H9 (cell line): ENCODE data around the gene HTR7. TPM values are rescaled to one million over a fixed set of nuclear protein-coding genes. Genes with fewer than 3 reads are reported as not detected.

Source experiments
- DNase-seq: peaks from one replicate; pipeline ENCODE4 v3.0.0-alpha.2; 2017
- H2AFZ ChIP-seq: one replicate; pipeline ENCODE4 v1.6.1; 2013; ENCODE audit warnings: mild to moderate bottlenecking, low read length, control low read depth, moderate library complexity
- H2AK5ac ChIP-seq: 2 replicates; pipeline ENCODE4 v1.6.1; 2013; ENCODE audit warnings: low read length, control low read depth, mixed read lengths; ENCODE audit not compliant: insufficient read length
- H2BK120ac ChIP-seq: one replicate; pipeline ENCODE4 v1.6.1; 2013; ENCODE audit warnings: low read depth, mild to moderate bottlenecking, low read length, control low read depth, inconsistent platforms; ENCODE audit not compliant: poor library complexity, severe bottlenecking
- H2BK12ac ChIP-seq: 2 replicates; pipeline ENCODE4 v1.6.1; 2013; ENCODE audit warnings: low read length, control low read depth, mixed read lengths, low read depth; ENCODE audit not compliant: insufficient read length
- H2BK15ac ChIP-seq: 2 replicates; pipeline ENCODE4 v1.6.1; 2013; ENCODE audit warnings: low read depth, low read length, control low read depth
- H2BK20ac ChIP-seq: one replicate; pipeline ENCODE4 v1.6.1; 2013; ENCODE audit warnings: low read depth, mild to moderate bottlenecking, low read length, control low read depth, inconsistent platforms; ENCODE audit not compliant: poor library complexity, severe bottlenecking
- H2BK5ac ChIP-seq: 2 replicates; pipeline ENCODE4 v1.6.1; 2013; ENCODE audit warnings: low read length, control low read depth, mixed read lengths; ENCODE audit not compliant: insufficient read length
- H3K14ac ChIP-seq: 2 replicates; pipeline ENCODE4 v1.6.1; 2013; ENCODE audit warnings: low read length, control low read depth; ENCODE audit not compliant: insufficient read depth
- H3K18ac ChIP-seq: 2 replicates; pipeline ENCODE4 v1.6.1; 2013; ENCODE audit warnings: low read depth, mild to moderate bottlenecking, mixed read lengths, low read length, control low read depth; ENCODE audit not compliant: insufficient read length
- H3K23ac ChIP-seq: 2 replicates; pipeline ENCODE4 v1.6.1; 2013; ENCODE audit warnings: low read length, control low read depth, mixed read lengths, low read depth; ENCODE audit not compliant: insufficient read length
- H3K23me2 ChIP-seq: 2 replicates; pipeline ENCODE4 v1.6.1; 2013; ENCODE audit warnings: low read depth, mild to moderate bottlenecking, mixed read lengths, low read length, control low read depth; ENCODE audit not compliant: insufficient read length, poor library complexity, severe bottlenecking
- H3K27ac ChIP-seq: 2 replicates; pipeline ENCODE4 v1.5.1; 2013; ENCODE audit warnings: low read length, control low read depth, mixed read lengths, low read depth; ENCODE audit not compliant: insufficient read length
- H3K27me3 ChIP-seq: 2 replicates; pipeline ENCODE4 v1.6.1; 2013; ENCODE audit warnings: low read length, control low read depth, inconsistent platforms; ENCODE audit not compliant: insufficient read depth
- H3K4ac ChIP-seq: 2 replicates; pipeline ENCODE4 v1.6.1; 2013; ENCODE audit warnings: low read depth, mild to moderate bottlenecking, control low read depth, inconsistent platforms, low read length, moderate library complexity
- H3K4me1 ChIP-seq: 2 replicates; pipeline ENCODE4 v1.6.1; 2013; ENCODE audit warnings: low read length, control low read depth, inconsistent platforms; ENCODE audit not compliant: insufficient read depth
- H3K4me2 ChIP-seq: 2 replicates; pipeline ENCODE4 v1.6.1; 2013; ENCODE audit warnings: low read length, control low read depth, mixed read lengths; ENCODE audit not compliant: insufficient read length, insufficient read depth
- H3K56ac ChIP-seq: 2 replicates; pipeline ENCODE4 v1.6.1; 2013; ENCODE audit warnings: low read depth, mild to moderate bottlenecking, mixed read lengths, low read length, control low read depth; ENCODE audit not compliant: insufficient read length
- H3K79me1 ChIP-seq: 2 replicates; pipeline ENCODE4 v1.6.1; 2013; ENCODE audit warnings: low read depth, mild to moderate bottlenecking, moderate library complexity, low read length, control low read depth, inconsistent platforms; ENCODE audit not compliant: insufficient read depth, poor library complexity, severe bottlenecking
- H3K79me2 ChIP-seq: 2 replicates; pipeline ENCODE4 v1.6.1; 2013; ENCODE audit warnings: low read length, control low read depth, inconsistent platforms; ENCODE audit not compliant: insufficient read depth
- H3K9ac ChIP-seq: 2 replicates; pipeline ENCODE4 v1.6.1; 2013; ENCODE audit warnings: low read length, control low read depth, mixed read lengths; ENCODE audit not compliant: insufficient read length; ENCODE audit errors: extremely low read depth
- H3K9me3 ChIP-seq: one replicate; pipeline ENCODE4 v1.6.1; 2013; ENCODE audit warnings: low read depth, low read length, inconsistent platforms; ENCODE audit not compliant: control insufficient read depth
- H3T11ph ChIP-seq: one replicate; pipeline ENCODE4 v1.6.1; 2013; ENCODE audit warnings: mild to moderate bottlenecking, low read length, control low read depth, inconsistent platforms
- H4K20me1 ChIP-seq: one replicate; pipeline ENCODE4 v1.6.1; 2013; ENCODE audit not compliant: control insufficient read depth, insufficient read length, insufficient read depth
- H4K5ac ChIP-seq: 2 replicates; pipeline ENCODE4 v1.6.1; 2013; ENCODE audit warnings: low read depth, mild to moderate bottlenecking, mixed read lengths, low read length, control low read depth; ENCODE audit not compliant: insufficient read length
- H4K8ac ChIP-seq: replicated peaks from 2 replicates; pipeline ENCODE4 v1.6.1; 2013; ENCODE audit warnings: low read length, control low read depth, mixed read lengths, low read depth; ENCODE audit not compliant: insufficient read length
- H4K91ac ChIP-seq: 2 replicates; pipeline ENCODE4 v1.6.1; 2013; ENCODE audit warnings: low read depth, mild to moderate bottlenecking, moderate library complexity, mixed read lengths, low read length, control low read depth; ENCODE audit not compliant: insufficient read length
- H3K27ac Mint-ChIP-seq, 3 experiments: 2 replicates in 2 of 3; 3 replicates in 1 of 3; pipeline ENCODE4 v1.8.0; 2020 to 2021; ENCODE audit warnings: mixed read lengths in 3 of 3, mild to moderate bottlenecking in 1 of 3, moderate library complexity in 1 of 3
- H3K27me3 Mint-ChIP-seq: 2 replicates; pipeline ENCODE4 v1.8.0; 2021; ENCODE audit warnings: low read depth, mild to moderate bottlenecking, moderate library complexity, mixed read lengths
- H3K36me3 Mint-ChIP-seq, 3 experiments: 2 replicates in 2 of 3; 3 replicates in 1 of 3; pipeline ENCODE4 v1.8.0; 2020 to 2021; ENCODE audit warnings: low read depth in 3 of 3, mixed read lengths in 3 of 3; ENCODE audit not compliant: insufficient read depth in 1 of 3
- H3K4me1 Mint-ChIP-seq, 2 experiments: 2 replicates each; pipeline ENCODE4 v1.8.0; 2020; ENCODE audit warnings: mixed read lengths in 2 of 2
- H3K4me3 Mint-ChIP-seq, 2 experiments: 2 replicates in 1 of 2; 3 replicates in 1 of 2; pipeline ENCODE4 v1.8.0; 2020 to 2021; ENCODE audit warnings: mild to moderate bottlenecking in 2 of 2, mixed read lengths in 2 of 2, moderate library complexity in 1 of 2
- H3K9me3 Mint-ChIP-seq, 2 experiments: 2 replicates in 1 of 2; 3 replicates in 1 of 2; pipeline ENCODE4 v1.8.0; 2020; ENCODE audit warnings: mild to moderate bottlenecking in 2 of 2, mixed read lengths in 2 of 2, moderate library complexity in 1 of 2
- WGBS: extraction: QIAGEN DNeasy Blood & Tissue Kit; methylation state at CpG from one replicate; pipeline ENCODE4 v1.1.7; 2013; ENCODE audit warnings: missing lambda C conversion rate, low lambda C conversion rate, mixed read lengths; ENCODE audit not compliant: insufficient read length; ENCODE audit errors: extremely low coverage; 5-methylcytosine and 5-hydroxymethylcytosine counted together
- total RNA-seq: library from RNA; stranded (reverse); gene quantifications from 2 replicates; pipeline ENCODE4 v1.2.1, GENCODE V29; 2021
- TF ChIP-seq, protein P1 (sequence below): fragments of 200-600 bp; sonication (generic); conservative IDR thresholded peaks from 3 replicates; pipeline ENCODE4 v1.8.0; 2021; ENCODE audit warnings: antibody characterized with exemption, mild to moderate bottlenecking

HTR7 gene
- total RNA-seq, 1 experiment from 2014 or later: 21.3 TPM

DNA sequence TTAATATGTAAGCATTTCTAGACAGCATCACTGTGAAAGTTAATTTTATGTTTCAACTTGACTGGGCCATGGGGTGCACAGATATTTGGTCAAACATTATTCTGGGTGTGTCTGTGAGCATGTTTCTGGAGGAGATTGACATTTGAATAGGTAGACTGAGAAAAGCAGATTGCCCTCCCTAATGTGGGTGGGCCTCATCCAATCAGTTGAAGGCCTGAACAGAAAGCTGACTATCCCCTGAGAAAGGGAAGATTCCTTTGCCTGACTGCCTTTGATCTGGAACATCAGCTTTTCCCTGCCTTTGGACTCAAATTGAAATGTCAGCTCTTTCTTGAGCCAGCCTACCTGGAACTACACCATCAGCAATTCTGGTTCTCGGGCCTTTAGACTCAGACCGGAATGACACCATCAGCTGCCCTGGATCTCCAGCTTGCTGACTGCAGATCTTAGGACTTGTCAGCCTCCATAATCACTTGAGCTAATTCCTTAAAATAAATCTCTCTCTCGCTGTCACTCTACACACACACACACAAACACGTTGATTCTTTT lies 8.3 kb upstream of the HTR7 start:
- H3K23me2 ChIP-seq: no peaks in the 10 kb centered on the region
- H3K79me2 ChIP-seq: no peaks in the 10 kb centered on the region
- H4K8ac ChIP-seq: no peak overlapping the region
- TF ChIP-seq, protein P1, sequence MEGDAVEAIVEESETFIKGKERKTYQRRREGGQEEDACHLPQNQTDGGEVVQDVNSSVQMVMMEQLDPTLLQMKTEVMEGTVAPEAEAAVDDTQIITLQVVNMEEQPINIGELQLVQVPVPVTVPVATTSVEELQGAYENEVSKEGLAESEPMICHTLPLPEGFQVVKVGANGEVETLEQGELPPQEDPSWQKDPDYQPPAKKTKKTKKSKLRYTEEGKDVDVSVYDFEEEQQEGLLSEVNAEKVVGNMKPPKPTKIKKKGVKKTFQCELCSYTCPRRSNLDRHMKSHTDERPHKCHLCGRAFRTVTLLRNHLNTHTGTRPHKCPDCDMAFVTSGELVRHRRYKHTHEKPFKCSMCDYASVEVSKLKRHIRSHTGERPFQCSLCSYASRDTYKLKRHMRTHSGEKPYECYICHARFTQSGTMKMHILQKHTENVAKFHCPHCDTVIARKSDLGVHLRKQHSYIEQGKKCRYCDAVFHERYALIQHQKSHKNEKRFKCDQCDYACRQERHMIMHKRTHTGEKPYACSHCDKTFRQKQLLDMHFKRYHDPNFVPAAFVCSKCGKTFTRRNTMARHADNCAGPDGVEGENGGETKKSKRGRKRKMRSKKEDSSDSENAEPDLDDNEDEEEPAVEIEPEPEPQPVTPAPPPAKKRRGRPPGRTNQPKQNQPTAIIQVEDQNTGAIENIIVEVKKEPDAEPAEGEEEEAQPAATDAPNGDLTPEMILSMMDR: no peak
- no peak for DNase-seq
- no peak overlapping the region for H3K27ac Mint-ChIP-seq
- H4K5ac ChIP-seq: no peak overlapping the region
- H3K27ac ChIP-seq: no peak overlapping the region
- H3K79me1 ChIP-seq: no peaks in the 10 kb centered on the region
- H3K9ac ChIP-seq: no peak overlapping the region
- no peak overlapping the region for H2BK15ac ChIP-seq
- peaks cover 18% of the 10 kb centered on the region for H3K27me3 Mint-ChIP-seq
- H3K36me3 Mint-ChIP-seq: peaks cover 0 to 6% (median 3%) of the 10 kb centered on the region in 3 experiments; a peak in 3 of 7 replicates
- no peak overlapping the region for H3K4me2 ChIP-seq
- H3K18ac ChIP-seq: no peak overlapping the region
- H3K9me3 Mint-ChIP-seq: peaks cover 11% of the 10 kb centered on the region in 2 experiments
- no peak overlapping the region for H4K91ac ChIP-seq
- no peak overlapping the region for H3K23ac ChIP-seq
- no peak overlapping the region for H2AK5ac ChIP-seq
- no peak overlapping the region for H2AFZ ChIP-seq
- H3K14ac ChIP-seq: no peak overlapping the region
- H2BK5ac ChIP-seq: no peak overlapping the region
- no peak overlapping the region for H3K4ac ChIP-seq
- no peaks in the 10 kb centered on the region for H4K20me1 ChIP-seq
- H2BK120ac ChIP-seq: no peak overlapping the region
- no peak overlapping the region for H3K56ac ChIP-seq
- peaks cover 8 to 17% of the 10 kb centered on the region in 2 experiments for H3K4me1 Mint-ChIP-seq
- H3T11ph ChIP-seq: no peak overlapping the region
- H2BK12ac ChIP-seq: no peak overlapping the region
- peaks cover 3% of the 10 kb centered on the region; the same call in 1 of the 2 replicates for H3K27me3 ChIP-seq
- H2BK20ac ChIP-seq: no peak overlapping the region
- no peak overlapping the region for H3K4me3 Mint-ChIP-seq
- WGBS: no CpG with 5 or more reads among the region's 4 CpGs
- H3K9me3 ChIP-seq: no peaks in the 10 kb centered on the region
- peaks cover 2% of the 10 kb centered on the region; the same call in 1 of the 2 replicates for H3K4me1 ChIP-seq
